Endometrial microvascular endothelial cells (primary cell): Measurements from ENCODE around the gene SMC1B. TPM values are rescaled to one million over a fixed set of nuclear protein-coding genes. Genes with fewer than 3 reads are reported as not detected.
"Not testable (repeated sequence)": the region's sequence is repeated elsewhere in the genome, so short reads cannot be mapped to it uniquely, and the experiment has no call there.

Source experiments
- in situ Hi-C: cut with HindIII; loops from 2 replicates; pipeline ENCODE4 v1.10.0; 2017; ENCODE audit warnings: low sequenced_read_pairs, low pct_unique_long_range_greater_than_20kb; ENCODE audit errors: inconsistent ontology term
- total RNA-seq: library from RNA; depleted of rRNA; stranded (reverse); fragments of >200 nt; gene quantifications from one replicate; pipeline ENCODE4 v1.2.3, GENCODE V29; 2015; ENCODE audit errors: inconsistent ontology term

Gene SMC1B
- total RNA-seq, 1 donor from 2014 or later = not detected

- in situ Hi-C loops = no loop called here
These were observed 36.7 kb downstream of the SMC1B start for GRCh38 chr22:45376703-45377102.

GRCh38 chr22:45376009-45376408 lies 37.4 kb downstream of the SMC1B start:
- in situ Hi-C loops = no loop called here

DNA sequence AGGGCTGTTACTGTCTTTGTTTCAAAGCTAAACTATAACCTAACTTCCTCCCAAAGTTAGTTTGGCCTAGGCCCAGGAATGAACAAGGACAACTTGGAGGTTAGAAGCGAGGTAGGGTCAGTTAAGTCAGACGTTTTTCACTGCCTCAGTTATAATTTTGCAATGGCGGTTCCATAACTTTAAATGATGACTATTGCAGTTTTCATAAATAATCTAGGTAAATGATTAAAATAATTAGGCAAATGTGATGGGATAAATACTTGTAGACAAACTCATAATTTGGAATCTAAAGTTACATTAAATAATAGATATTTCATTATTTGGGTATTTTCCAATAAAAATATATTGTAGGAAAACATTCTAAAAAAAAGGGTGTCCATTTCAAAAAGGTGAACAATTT lies 39.8 kb downstream of the SMC1B start:
- in situ Hi-C loops = not testable (repeated sequence)

- in situ Hi-C loops = no loop called here
These were observed 46.7 kb downstream of the SMC1B start for GRCh38 chr22:45366713-45367112.

DNA sequence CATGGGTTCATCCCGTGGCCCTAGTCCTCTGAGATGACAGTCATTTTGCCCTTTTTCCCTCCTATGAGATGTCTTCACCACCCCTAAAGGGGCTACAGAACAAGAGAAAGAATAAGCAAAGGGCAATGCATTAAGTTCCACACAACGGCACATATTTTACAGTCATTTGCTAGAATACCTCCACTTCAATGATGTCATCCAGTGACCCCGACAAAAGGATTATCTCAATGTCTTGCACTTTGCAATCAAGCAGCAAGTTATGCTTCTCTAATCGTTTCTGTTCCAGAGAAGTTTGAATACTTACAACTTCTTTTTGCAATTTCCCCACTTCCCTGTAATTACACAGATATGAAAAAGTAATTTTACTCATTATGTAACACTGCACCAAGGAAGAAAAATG lies 53.8 kb downstream of the SMC1B start:
- in situ Hi-C loops = no loop called here

- in situ Hi-C loops = no loop called here
These were observed 55.3 kb downstream of the SMC1B start for GRCh38 chr22:45358127-45358526.

- in situ Hi-C loops = no loop called here
These were observed 55.9 kb downstream of the SMC1B start for GRCh38 chr22:45357490-45357889.

DNA sequence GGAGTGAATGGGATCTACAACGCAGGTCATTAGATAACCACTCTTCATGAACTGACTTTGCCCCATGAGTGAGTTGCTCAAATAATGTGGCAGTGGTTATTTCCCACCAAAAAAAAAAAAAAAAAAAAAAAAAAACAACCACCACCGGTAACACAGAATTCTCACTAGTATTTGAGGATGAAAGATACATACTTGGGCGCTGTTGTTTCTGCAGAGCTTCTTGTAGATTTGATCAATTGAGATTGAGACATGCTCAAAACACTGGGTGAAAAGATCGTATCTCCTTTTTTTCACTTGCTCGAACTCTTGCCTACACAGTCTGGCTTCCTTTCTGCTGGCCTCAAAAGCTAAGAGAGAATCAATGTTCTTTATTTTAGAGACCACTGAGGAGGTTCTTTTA lies 59.6 kb downstream of the SMC1B start:
- in situ Hi-C loops = no loop called here

- in situ Hi-C loops = not testable (repeated sequence)
These were observed 60.6 kb downstream of the SMC1B start for GRCh38 chr22:45352757-45353156.

DNA sequence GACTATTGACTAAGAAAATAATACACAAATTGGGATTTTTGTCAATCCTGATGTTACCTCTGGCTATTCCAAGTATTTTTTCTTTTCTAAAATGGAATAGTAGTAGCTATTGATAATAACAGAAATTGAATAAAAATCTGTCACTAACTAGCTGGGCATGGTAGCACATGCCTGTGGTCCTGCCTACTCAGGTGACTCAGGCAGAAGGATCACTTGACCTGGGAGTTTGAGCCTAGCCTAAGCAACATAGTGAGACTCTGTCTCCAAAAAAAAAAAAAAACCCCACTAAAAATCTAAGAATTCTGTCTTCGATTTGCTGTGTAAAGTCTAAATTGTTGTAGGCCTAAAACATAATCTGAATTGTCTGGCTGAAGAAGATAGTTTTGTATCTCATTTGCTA lies 61.4 kb downstream of the SMC1B start:
- in situ Hi-C loops = no loop called here

- in situ Hi-C loops = no loop called here
These were observed 63.5 kb downstream of the SMC1B start for GRCh38 chr22:45349916-45350315.

DNA sequence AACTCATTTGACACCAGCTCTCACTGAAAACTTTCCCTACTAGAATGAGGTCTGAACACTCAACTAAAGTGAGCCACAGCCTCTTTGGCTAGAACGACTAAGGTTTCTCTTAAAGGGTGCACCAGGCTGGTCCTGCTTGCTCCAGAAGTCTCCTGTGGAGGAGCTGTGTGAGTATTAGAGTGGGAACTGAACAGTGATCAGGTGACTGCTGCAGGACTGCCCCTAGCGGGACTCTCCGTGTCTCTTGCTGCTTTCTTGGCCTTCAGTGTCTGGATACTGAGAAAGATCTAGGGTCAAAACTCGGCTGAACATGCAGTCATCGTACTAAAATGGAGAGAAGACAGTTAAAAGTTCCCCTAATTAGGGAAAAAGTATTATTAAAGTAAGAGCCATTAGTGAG lies 69.1 kb downstream of the SMC1B start:
- in situ Hi-C loops = no loop called here

- in situ Hi-C loops = no loop called here
These were observed 70.3 kb downstream of the SMC1B start for GRCh38 chr22:45343143-45343542.

DNA sequence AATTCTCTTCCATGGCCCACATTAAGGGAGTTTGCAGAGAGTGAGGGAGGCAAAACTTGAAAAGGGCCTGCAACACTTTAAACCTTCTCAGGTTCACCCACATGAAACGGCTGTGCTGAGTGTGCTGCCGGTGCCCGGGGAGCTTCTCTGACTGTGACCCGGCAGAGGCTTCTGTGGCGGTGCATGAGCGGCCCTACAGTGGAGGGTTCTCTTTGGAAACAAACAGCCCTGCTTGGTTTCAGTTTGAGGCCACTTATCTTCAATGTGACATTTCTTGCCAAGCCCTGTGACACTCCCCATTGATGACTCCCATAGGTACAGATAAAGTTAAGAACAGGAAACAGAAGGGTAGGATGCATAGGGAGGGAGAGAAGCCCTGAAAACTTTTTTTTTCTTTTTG lies 71.9 kb downstream of the SMC1B start:
- in situ Hi-C loops = no loop called here

DNA sequence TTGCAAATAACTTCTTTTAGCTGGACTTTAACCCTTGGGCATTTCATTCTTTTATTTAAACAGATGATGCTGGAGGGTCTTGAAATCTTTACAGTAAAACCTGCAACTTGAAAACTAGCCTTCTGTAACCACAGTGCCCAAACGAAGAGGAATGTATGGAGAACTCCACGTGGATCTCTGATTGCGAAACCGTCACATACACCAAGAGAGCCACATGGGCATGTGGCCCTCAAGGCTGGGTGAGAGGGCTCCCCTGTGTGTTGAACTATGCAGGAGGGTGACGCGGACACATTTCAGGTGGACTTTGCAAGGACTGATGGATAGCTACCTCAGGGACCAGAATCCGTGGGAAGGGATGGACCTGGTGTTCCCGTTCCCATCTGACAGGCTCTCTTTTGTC lies 73.1 kb downstream of the SMC1B start:
- in situ Hi-C loops = no loop called here

DNA sequence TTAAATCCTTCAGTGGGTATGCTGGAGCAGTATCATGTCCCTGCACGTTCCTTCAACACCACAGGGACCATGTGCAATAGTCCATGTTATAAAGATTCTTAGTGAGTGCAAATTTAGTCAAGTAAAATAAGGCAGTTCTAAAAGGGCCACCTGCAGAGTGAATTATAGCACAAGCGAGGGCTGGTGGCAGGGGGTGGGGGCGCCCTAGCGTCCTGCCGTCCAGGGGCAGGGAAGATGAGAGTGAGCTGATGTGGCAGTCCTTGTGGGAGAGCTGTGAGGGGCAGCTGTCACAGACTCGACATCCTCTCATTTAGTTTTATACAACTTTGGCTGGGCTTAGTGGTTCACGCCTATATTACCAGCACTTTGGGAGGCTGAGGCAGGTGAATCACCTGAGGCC lies 74.6 kb downstream of the SMC1B start:
- in situ Hi-C loops = loop anchor here (10.0 kb wide), 1 partner anchor 64 kb away; no protein-coding TSS in a partner anchor

GRCh38 chr22:45337536-45337935 lies 75.9 kb downstream of the SMC1B start:
- in situ Hi-C loops = loop anchor here (10.0 kb wide), 1 partner anchor 63 kb away; no protein-coding TSS in a partner anchor

- in situ Hi-C loops = loop anchor here (10.0 kb wide), 1 partner anchor 62 kb away; no protein-coding TSS in a partner anchor
These were observed 76.4 kb downstream of the SMC1B start for GRCh38 chr22:45336971-45337431.

- in situ Hi-C loops = loop anchor here (10.0 kb wide), 1 partner anchor 61 kb away; no protein-coding TSS in a partner anchor
These were observed 77.4 kb downstream of the SMC1B start for GRCh38 chr22:45335854-45336522.

DNA sequence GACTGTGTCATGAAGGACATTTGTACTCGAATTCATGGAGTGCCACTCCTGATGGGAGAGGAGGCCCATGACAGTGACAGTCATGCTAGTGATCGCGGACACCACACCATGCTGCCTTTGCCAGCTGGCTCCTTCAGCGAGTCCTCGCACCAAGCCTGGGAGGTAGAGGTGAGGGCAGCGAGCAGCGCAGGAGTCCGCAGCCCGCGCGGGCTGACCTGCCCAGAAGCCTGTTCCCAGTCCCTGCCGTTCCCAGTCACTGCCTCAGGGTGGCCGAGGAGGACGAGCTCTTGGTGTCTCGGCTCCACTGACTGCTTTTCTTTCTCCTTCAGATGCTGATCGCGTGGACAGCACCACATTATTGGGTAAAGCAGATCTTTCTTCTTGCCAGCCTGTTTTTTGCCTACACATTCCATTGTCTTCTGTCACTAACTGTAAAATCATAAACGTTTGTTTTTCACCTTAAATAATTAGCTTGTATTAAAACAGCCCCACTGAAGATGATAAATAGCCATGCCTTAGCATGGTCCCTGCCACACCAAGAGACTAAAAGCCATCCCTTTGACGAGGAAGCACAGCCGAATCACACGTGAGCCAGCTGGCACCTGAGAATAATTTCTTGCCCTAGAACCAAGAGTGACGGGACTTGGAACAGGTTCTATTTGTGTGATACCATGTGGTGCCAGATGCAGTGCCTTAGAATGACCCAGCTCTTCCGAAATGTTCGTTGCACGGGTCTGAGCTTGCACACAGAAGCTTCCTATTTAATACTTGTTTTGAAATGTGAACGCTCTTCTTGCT lies 78.2 kb downstream of the SMC1B start:
- in situ Hi-C loops = loop anchor here (10.0 kb wide), 1 partner anchor 60 kb away; no protein-coding TSS in a partner anchor
